Neural cell (in vitro differentiated cells): ENCODE data around the gene OAF.

Experiments
- EZH2 ChIP-seq: fragments of 200-600, 300-800 bp; shearing (Covaris generic), sonication (generic); IDR thresholded peaks from 2 replicates; pipeline ENCODE4 v1.6.1; 2014; ENCODE audit warnings: antibody characterized with exemption, low read length, borderline replicate concordance, mild to moderate bottlenecking; ENCODE audit not compliant: insufficient read depth, poor library complexity, severe bottlenecking
- POLR2AphosphoS5 ChIP-seq: IDR thresholded peaks from 2 replicates; pipeline ENCODE4 v1.6.1; 2012
- SMC3 ChIP-seq: fragments of 450-650 bp; conservative IDR thresholded peaks from 2 replicates; pipeline ENCODE4 v1.6.1; 2014; ENCODE audit warnings: antibody characterized with exemption, mild to moderate bottlenecking, moderate library complexity; ENCODE audit not compliant: poor library complexity
- TF ChIP-seq, protein P1 (sequence below): fragments of 450-650 bp; IDR thresholded peaks from 2 replicates; pipeline ENCODE4 v1.5.1; 2014; ENCODE audit warnings: antibody characterized with exemption, mild to moderate bottlenecking, moderate library complexity; ENCODE audit not compliant: poor library complexity, severe bottlenecking
- TF ChIP-seq, protein P2 (sequence below): IDR thresholded peaks from 2 replicates; pipeline ENCODE4 v1.6.1; 2012; ENCODE audit warnings: borderline replicate concordance

DNA sequence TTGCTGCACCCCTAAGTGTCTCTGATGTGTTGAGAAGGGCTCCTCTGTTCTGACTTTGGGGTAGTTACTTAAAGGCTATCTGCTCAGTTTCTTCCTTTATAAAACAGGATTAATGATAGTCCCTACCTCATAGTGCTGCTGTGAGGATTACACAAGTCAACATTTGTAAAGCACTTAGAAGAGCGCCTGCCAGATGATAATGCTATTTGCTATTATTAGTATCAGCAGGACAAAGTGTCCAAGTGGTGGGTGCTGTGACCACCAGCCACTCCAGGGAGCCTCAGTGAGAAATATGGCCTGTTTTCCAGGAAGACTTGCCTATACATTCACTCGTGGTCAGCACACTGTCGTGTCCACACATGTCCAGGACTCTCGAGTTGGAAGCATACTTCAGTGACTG lies 45.3 kb downstream of the OAF start:
- TF ChIP-seq, protein P1, sequence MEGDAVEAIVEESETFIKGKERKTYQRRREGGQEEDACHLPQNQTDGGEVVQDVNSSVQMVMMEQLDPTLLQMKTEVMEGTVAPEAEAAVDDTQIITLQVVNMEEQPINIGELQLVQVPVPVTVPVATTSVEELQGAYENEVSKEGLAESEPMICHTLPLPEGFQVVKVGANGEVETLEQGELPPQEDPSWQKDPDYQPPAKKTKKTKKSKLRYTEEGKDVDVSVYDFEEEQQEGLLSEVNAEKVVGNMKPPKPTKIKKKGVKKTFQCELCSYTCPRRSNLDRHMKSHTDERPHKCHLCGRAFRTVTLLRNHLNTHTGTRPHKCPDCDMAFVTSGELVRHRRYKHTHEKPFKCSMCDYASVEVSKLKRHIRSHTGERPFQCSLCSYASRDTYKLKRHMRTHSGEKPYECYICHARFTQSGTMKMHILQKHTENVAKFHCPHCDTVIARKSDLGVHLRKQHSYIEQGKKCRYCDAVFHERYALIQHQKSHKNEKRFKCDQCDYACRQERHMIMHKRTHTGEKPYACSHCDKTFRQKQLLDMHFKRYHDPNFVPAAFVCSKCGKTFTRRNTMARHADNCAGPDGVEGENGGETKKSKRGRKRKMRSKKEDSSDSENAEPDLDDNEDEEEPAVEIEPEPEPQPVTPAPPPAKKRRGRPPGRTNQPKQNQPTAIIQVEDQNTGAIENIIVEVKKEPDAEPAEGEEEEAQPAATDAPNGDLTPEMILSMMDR: no peak
- TF ChIP-seq, protein P2, sequence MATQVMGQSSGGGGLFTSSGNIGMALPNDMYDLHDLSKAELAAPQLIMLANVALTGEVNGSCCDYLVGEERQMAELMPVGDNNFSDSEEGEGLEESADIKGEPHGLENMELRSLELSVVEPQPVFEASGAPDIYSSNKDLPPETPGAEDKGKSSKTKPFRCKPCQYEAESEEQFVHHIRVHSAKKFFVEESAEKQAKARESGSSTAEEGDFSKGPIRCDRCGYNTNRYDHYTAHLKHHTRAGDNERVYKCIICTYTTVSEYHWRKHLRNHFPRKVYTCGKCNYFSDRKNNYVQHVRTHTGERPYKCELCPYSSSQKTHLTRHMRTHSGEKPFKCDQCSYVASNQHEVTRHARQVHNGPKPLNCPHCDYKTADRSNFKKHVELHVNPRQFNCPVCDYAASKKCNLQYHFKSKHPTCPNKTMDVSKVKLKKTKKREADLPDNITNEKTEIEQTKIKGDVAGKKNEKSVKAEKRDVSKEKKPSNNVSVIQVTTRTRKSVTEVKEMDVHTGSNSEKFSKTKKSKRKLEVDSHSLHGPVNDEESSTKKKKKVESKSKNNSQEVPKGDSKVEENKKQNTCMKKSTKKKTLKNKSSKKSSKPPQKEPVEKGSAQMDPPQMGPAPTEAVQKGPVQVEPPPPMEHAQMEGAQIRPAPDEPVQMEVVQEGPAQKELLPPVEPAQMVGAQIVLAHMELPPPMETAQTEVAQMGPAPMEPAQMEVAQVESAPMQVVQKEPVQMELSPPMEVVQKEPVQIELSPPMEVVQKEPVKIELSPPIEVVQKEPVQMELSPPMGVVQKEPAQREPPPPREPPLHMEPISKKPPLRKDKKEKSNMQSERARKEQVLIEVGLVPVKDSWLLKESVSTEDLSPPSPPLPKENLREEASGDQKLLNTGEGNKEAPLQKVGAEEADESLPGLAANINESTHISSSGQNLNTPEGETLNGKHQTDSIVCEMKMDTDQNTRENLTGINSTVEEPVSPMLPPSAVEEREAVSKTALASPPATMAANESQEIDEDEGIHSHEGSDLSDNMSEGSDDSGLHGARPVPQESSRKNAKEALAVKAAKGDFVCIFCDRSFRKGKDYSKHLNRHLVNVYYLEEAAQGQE: no peak
- TF ChIP-seq SMC3 (no peak), EZH2 (no peak), POLR2AphosphoS5 (no peak)
